Caco-2 (cell line): ENCODE results near the gene FAM89A. TPM values are rescaled to one million over a fixed set of nuclear protein-coding genes. Genes with fewer than 3 reads are reported as not detected.

Source experiments
- BruUV-seq: library from RNA; stranded (reverse); fragments of 400-500 nt; replicated peaks from 2 replicates; lab custom pipeline; 2021; lab: Mats Ljungman, UMichigan
- CTCF ChIA-PET: fragments of 300-600 bp; sonication (Branson Sonifier 250); formaldehyde crosslinking; loops from one replicate; lab custom pipeline; 2022; ENCODE audit warnings: antibody characterized with exemption; lab: Charles Lee
- POLR2A ChIA-PET: fragments of 300-600 bp; sonication (Branson Sonifier 250); formaldehyde crosslinking; loops from one replicate; lab custom pipeline; 2022; ENCODE audit warnings: antibody characterized with exemption; lab: Charles Lee
- DNase-seq, 2 experiments: peaks; one replicate each; pipeline versions ENCODE4 v3.0.0 to v3.0.0-alpha.2; 2020 to 2022
- H3K27me3 ChIP-seq: replicated peaks from 2 replicates; pipeline ENCODE4 v1.6.0; 2011; ENCODE audit warnings: low read length; ENCODE audit not compliant: control insufficient read depth, insufficient read depth
- H3K36me3 ChIP-seq: 2 replicates; pipeline ENCODE4 v1.5.1; 2011; ENCODE audit warnings: low read length; ENCODE audit not compliant: control insufficient read depth, insufficient read depth
- H3K4me1 ChIP-seq: fragments of 250-450 bp; sonication (Bioruptor Pico); 2 replicates; pipeline ENCODE4 v1.5.1; 2020; ENCODE audit warnings: mild to moderate bottlenecking
- H3K4me3 ChIP-seq: 2 replicates; pipeline ENCODE4 v1.5.1; 2011; ENCODE audit warnings: low read depth, mild to moderate bottlenecking, control low read depth, low read length
- H3K9me3 ChIP-seq: fragments of 250-450 bp; sonication (Bioruptor Pico); 2 replicates; pipeline ENCODE4 v1.5.1; 2020; ENCODE audit warnings: mild to moderate bottlenecking, moderate library complexity
- H3K27ac Mint-ChIP-seq: one replicate; pipeline ENCODE4 v1.8.0; 2022; ENCODE audit warnings: mixed read lengths; ENCODE audit not compliant: unreplicated experiment
- H3K27me3 Mint-ChIP-seq: one replicate; pipeline ENCODE4 v1.8.0; 2022; ENCODE audit warnings: mixed read lengths; ENCODE audit not compliant: insufficient read depth, unreplicated experiment
- H3K36me3 Mint-ChIP-seq: one replicate; pipeline ENCODE4 v1.8.0; 2022; ENCODE audit warnings: mild to moderate bottlenecking, mixed read lengths; ENCODE audit not compliant: insufficient read depth, unreplicated experiment
- H3K4me1 Mint-ChIP-seq: one replicate; pipeline ENCODE4 v1.8.0; 2022; ENCODE audit warnings: low read depth, mixed read lengths; ENCODE audit not compliant: unreplicated experiment
- H3K4me3 Mint-ChIP-seq: one replicate; pipeline ENCODE4 v1.8.0; 2022; ENCODE audit warnings: mild to moderate bottlenecking, moderate library complexity, mixed read lengths; ENCODE audit not compliant: unreplicated experiment
- H3K9me3 Mint-ChIP-seq: one replicate; pipeline ENCODE4 v1.8.0; 2022; ENCODE audit warnings: mixed read lengths; ENCODE audit not compliant: unreplicated experiment
- intact Hi-C: fragments of 100-400 bp; cut with micrococcal nuclease; formaldehyde crosslinking; loops from one replicate; pipeline ENCODE4 v1.10.0; 2022; ENCODE audit not compliant: unreplicated experiment
- total RNA-seq: library from RNA; stranded (reverse); gene quantifications from 2 replicates; pipeline ENCODE4 v1.2.3, GENCODE V29; 2022
- TF ChIP-seq, protein P1 (sequence below), 2 experiments: fragments of 200-600 bp in 1 of 2; IDR thresholded peaks; 1 replicate in 1 of 2; 2 replicates in 1 of 2; pipeline versions ENCODE4 v1.5.1 to v1.8.0; 2011 to 2022; ENCODE audit warnings: antibody characterized with exemption in 1 of 2, control low read depth in 1 of 2, inconsistent platforms in 1 of 2, low read depth in 1 of 2, low read length in 1 of 2, mild to moderate bottlenecking in 1 of 2, moderate library complexity in 1 of 2; ENCODE audit not compliant: insufficient read depth in 1 of 2, severe bottlenecking in 1 of 2, unreplicated experiment in 1 of 2

The FAM89A gene
- total RNA-seq, 1 experiment from 2014 or later: 44.2 TPM

GRCh38 chr1:230994860-230995259 lies 45.2 kb downstream of the FAM89A start:
- ChIA-PET CTCF (no interaction called here), POLR2A (no interaction called here)
- H3K36me3 ChIP-seq: no peaks in the 10 kb centered on the region
- no peaks in the 10 kb centered on the region for H3K27me3 Mint-ChIP-seq
- H3K36me3 Mint-ChIP-seq: no peaks in the 10 kb centered on the region
- TF ChIP-seq, protein P1, sequence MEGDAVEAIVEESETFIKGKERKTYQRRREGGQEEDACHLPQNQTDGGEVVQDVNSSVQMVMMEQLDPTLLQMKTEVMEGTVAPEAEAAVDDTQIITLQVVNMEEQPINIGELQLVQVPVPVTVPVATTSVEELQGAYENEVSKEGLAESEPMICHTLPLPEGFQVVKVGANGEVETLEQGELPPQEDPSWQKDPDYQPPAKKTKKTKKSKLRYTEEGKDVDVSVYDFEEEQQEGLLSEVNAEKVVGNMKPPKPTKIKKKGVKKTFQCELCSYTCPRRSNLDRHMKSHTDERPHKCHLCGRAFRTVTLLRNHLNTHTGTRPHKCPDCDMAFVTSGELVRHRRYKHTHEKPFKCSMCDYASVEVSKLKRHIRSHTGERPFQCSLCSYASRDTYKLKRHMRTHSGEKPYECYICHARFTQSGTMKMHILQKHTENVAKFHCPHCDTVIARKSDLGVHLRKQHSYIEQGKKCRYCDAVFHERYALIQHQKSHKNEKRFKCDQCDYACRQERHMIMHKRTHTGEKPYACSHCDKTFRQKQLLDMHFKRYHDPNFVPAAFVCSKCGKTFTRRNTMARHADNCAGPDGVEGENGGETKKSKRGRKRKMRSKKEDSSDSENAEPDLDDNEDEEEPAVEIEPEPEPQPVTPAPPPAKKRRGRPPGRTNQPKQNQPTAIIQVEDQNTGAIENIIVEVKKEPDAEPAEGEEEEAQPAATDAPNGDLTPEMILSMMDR (IDR thresholded peaks at IDR 0.05; ENCODE audit: insufficient read depth in 1 of 2, low read depth in 1 of 2, low read length in 1 of 2, severe bottlenecking in 1 of 2, unreplicated experiment in 1 of 2): no peak
- no peaks in the 10 kb centered on the region for H3K9me3 Mint-ChIP-seq
- BruUV-seq: no TSS peak
- no peaks in the 10 kb centered on the region for H3K9me3 ChIP-seq
- H3K4me1 Mint-ChIP-seq: peaks cover 18% of the 10 kb centered on the region
- DNase-seq: no peak
- no peaks in the 10 kb centered on the region for H3K27me3 ChIP-seq
- H3K4me3 Mint-ChIP-seq: no peak overlapping the region
- intact Hi-C loops: no loop called here
- no peak overlapping the region for H3K27ac Mint-ChIP-seq
- H3K4me3 ChIP-seq: no peak overlapping the region
- no peaks in the 10 kb centered on the region for H3K4me1 ChIP-seq

DNA sequence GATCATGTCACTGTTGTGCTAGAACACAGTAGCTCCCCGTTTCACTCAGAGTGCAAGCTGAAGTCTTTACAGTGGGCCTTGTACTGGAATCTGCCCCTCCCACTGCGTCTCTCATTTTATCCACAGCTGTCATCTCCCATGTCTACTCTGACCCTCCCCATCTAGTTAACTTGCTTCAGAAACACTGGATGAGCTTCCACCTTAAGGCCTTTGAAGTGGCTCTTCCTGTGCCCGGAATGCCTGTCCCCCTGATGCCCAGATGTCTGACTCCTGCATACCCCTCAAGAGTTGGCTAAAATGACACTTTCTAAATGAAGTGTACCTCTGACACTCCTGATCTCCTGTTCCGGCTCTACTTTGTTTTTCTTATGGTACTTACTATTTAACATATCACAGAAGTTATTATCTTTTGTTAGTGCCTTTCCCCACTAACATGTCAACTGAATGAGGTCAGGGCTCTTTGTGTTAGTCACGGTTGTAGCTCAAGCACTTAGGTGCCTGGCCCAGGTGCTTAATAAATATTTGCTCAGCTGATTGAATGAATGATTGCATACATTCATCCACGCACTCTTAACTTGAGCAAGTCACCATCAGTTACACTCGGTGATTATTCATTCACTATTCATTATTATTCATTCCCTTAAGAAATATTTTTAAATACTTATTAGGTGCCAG lies 47.8 kb downstream of the FAM89A start:
- H3K36me3 Mint-ChIP-seq: peaks cover 6% of the 10 kb centered on the region
- no peaks in the 10 kb centered on the region for H3K9me3 Mint-ChIP-seq
- intact Hi-C loops: no loop called here
- H3K27me3 ChIP-seq: no peaks in the 10 kb centered on the region
- BruUV-seq: no TSS peak
- no peak for DNase-seq
- H3K4me1 ChIP-seq: no peaks in the 10 kb centered on the region
- TF ChIP-seq, protein P1 (IDR thresholded peaks at IDR 0.05; ENCODE audit: insufficient read depth in 1 of 2, low read depth in 1 of 2, low read length in 1 of 2, severe bottlenecking in 1 of 2, unreplicated experiment in 1 of 2): no peak
- ChIA-PET POLR2A (no interaction called here), CTCF (interaction anchor here (0.7 kb wide), 1 partner anchor 13 kb away, joined by 4 read pairs; the partner anchor contains the start of genes ARV1 and TTC13)
- peaks cover 18% of the 10 kb centered on the region for H3K4me1 Mint-ChIP-seq
- H3K36me3 ChIP-seq: no peaks in the 10 kb centered on the region
- peak overlapping the region; percentile 60 for H3K27ac Mint-ChIP-seq
- no peaks in the 10 kb centered on the region for H3K27me3 Mint-ChIP-seq
- H3K4me3 Mint-ChIP-seq: no peak overlapping the region
- no peak overlapping the region for H3K4me3 ChIP-seq
- H3K9me3 ChIP-seq: no peaks in the 10 kb centered on the region

DNA sequence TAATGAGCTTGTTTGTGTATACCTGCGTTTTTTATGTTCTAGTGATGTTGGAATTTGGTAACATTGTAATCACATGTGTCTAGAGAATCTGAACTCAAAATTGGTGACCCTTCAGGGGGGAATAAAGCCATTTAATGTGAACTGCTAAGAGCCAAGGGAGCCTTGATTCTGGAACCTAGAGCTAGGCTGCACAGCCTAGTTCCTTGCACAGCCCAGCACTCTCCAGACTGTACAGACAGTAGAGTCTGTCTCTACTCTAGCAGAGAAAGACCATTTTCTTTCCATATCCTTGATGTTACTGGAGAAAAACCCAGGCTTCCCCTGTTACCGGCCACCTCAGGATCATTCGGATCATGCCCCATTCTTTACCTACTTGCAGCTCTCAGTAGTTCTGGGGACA lies 52.6 kb downstream of the FAM89A start:
- TF ChIP-seq, protein P1 (IDR thresholded peaks at IDR 0.05; ENCODE audit: insufficient read depth in 1 of 2, low read depth in 1 of 2, low read length in 1 of 2, severe bottlenecking in 1 of 2, unreplicated experiment in 1 of 2): no peak

More for the DNA sequence above, 52.6 kb downstream of the FAM89A start:
- H3K27ac Mint-ChIP-seq: no peak overlapping the region
- CTCF ChIA-PET: no interaction called here
- no peak for DNase-seq
- H3K27me3 ChIP-seq: no peaks in the 10 kb centered on the region
- H3K36me3 Mint-ChIP-seq: peaks cover 6% of the 10 kb centered on the region
- peaks cover 30% of the 10 kb centered on the region for H3K4me1 Mint-ChIP-seq
- no peaks in the 10 kb centered on the region for H3K9me3 Mint-ChIP-seq
- H3K4me3 ChIP-seq: no peak overlapping the region
- BruUV-seq: no TSS peak
- no peaks in the 10 kb centered on the region for H3K27me3 Mint-ChIP-seq
- POLR2A ChIA-PET: interaction anchor here (0.6 kb wide), 1 partner anchor 119 kb away, joined by 3 read pairs; no protein-coding TSS in a partner anchor
- H3K36me3 ChIP-seq: no peaks in the 10 kb centered on the region
- no peaks in the 10 kb centered on the region for H3K9me3 ChIP-seq
- intact Hi-C loops: no loop called here
- peaks cover 21% of the 10 kb centered on the region for H3K4me1 ChIP-seq
- no peak overlapping the region for H3K4me3 Mint-ChIP-seq
